Muscle layer of duodenum (tissue), 2 donors: ENCODE measurements around the gene ATP13A5.

Experiments
- H3K27ac ChIP-seq: one replicate; pipeline ENCODE4 v1.7.0; 2013; ENCODE audit warnings: mild to moderate bottlenecking, low read length
- H3K27me3 ChIP-seq: one replicate; pipeline ENCODE4 v1.7.0; 2013; ENCODE audit warnings: low read depth, mild to moderate bottlenecking, control low read depth, low read length
- H3K36me3 ChIP-seq, 2 donors: one replicate each; pipeline ENCODE4 v1.7.0; 2013; ENCODE audit warnings: low read length in 2 of 2, control low read depth in 1 of 2, mild to moderate bottlenecking in 1 of 2; ENCODE audit not compliant: insufficient read depth in 2 of 2, control insufficient read depth in 1 of 2
- H3K4me1 ChIP-seq, 2 donors: one replicate each; pipeline ENCODE4 v1.7.0; 2013; ENCODE audit warnings: low read length in 2 of 2, mild to moderate bottlenecking in 2 of 2, control low read depth in 1 of 2, moderate library complexity in 1 of 2; ENCODE audit not compliant: insufficient read depth in 2 of 2, control insufficient read depth in 1 of 2
- H3K4me3 ChIP-seq, 2 donors: one replicate each; pipeline ENCODE4 v1.7.0; 2013; ENCODE audit warnings: low read length in 2 of 2, low read depth in 1 of 2, mild to moderate bottlenecking in 1 of 2
- H3K9me3 ChIP-seq, 2 donors: one replicate each; pipeline ENCODE4 v1.7.0; 2013; ENCODE audit warnings: low read length in 2 of 2, control low read depth in 1 of 2, mild to moderate bottlenecking in 1 of 2; ENCODE audit not compliant: control insufficient read depth in 1 of 2
- donor health status: healthy.

Gene ATP13A5

GRCh38 chr3:193388361-193388760, 9.8 kb upstream of the ATP13A5 start:
- no peaks in the 10 kb centered on the region for H3K36me3 ChIP-seq
- H3K9me3 ChIP-seq = no peaks in the 10 kb centered on the region
- H3K4me3 ChIP-seq = no peak overlapping the region
- no peak overlapping the region for H3K27ac ChIP-seq
- H3K27me3 ChIP-seq = no peaks in the 10 kb centered on the region
- no peaks in the 10 kb centered on the region for H3K4me1 ChIP-seq

- no peaks in the 10 kb centered on the region for H3K4me1 ChIP-seq
- no peaks in the 10 kb centered on the region for H3K36me3 ChIP-seq
- H3K9me3 ChIP-seq = no peaks in the 10 kb centered on the region
- H3K4me3 ChIP-seq = no peak overlapping the region
- no peak overlapping the region for H3K27ac ChIP-seq
- no peaks in the 10 kb centered on the region for H3K27me3 ChIP-seq
Observed at GRCh38 chr3:193387596-193387995, 9.0 kb upstream of the ATP13A5 start.

- Histone ChIP-seq H3K9me3 (no peaks in the 10 kb centered on the region), H3K27ac (no peak overlapping the region), H3K4me1 (no peaks in the 10 kb centered on the region), H3K4me3 (no peak overlapping the region), H3K36me3 (no peaks in the 10 kb centered on the region), H3K27me3 (no peaks in the 10 kb centered on the region)
Observed at GRCh38 chr3:193377591-193377990, 962 bp downstream of the ATP13A5 start.

- Histone ChIP-seq H3K4me3 (no peak overlapping the region), H3K36me3 (no peaks in the 10 kb centered on the region), H3K27ac (no peak overlapping the region), H3K4me1 (no peaks in the 10 kb centered on the region), H3K9me3 (no peaks in the 10 kb centered on the region), H3K27me3 (no peaks in the 10 kb centered on the region)
Observed at GRCh38 chr3:193375614-193376013, 2.9 kb downstream of the ATP13A5 start.

GRCh38 chr3:193372783-193373182, 5.8 kb downstream of the ATP13A5 start:
- no peaks in the 10 kb centered on the region for H3K4me1 ChIP-seq
- H3K36me3 ChIP-seq = no peaks in the 10 kb centered on the region
- H3K27ac ChIP-seq = no peak overlapping the region
- H3K9me3 ChIP-seq = no peaks in the 10 kb centered on the region
- H3K4me3 ChIP-seq = no peak overlapping the region
- no peaks in the 10 kb centered on the region for H3K27me3 ChIP-seq

- H3K4me1 ChIP-seq = no peaks in the 10 kb centered on the region
- H3K27me3 ChIP-seq = no peaks in the 10 kb centered on the region
- H3K4me3 ChIP-seq = no peak overlapping the region
- no peaks in the 10 kb centered on the region for H3K36me3 ChIP-seq
- H3K27ac ChIP-seq = no peak overlapping the region
- H3K9me3 ChIP-seq = no peaks in the 10 kb centered on the region
Observed at GRCh38 chr3:193367868-193368267, 10.7 kb downstream of the ATP13A5 start.

GRCh38 chr3:193357291-193357690, 21.3 kb downstream of the ATP13A5 start:
- Histone ChIP-seq H3K27ac (no peak overlapping the region), H3K4me1 (no peaks in the 10 kb centered on the region), H3K27me3 (no peaks in the 10 kb centered on the region), H3K4me3 (no peak overlapping the region), H3K9me3 (no peaks in the 10 kb centered on the region), H3K36me3 (no peaks in the 10 kb centered on the region)

- Histone ChIP-seq H3K4me1 (no peaks in the 10 kb centered on the region), H3K36me3 (no peaks in the 10 kb centered on the region), H3K9me3 (no peaks in the 10 kb centered on the region), H3K27ac (no peak overlapping the region), H3K4me3 (no peak overlapping the region), H3K27me3 (no peaks in the 10 kb centered on the region)
Observed at GRCh38 chr3:193354423-193354822, 24.1 kb downstream of the ATP13A5 start.

GRCh38 chr3:193350744-193351143, 27.8 kb downstream of the ATP13A5 start:
- no peaks in the 10 kb centered on the region for H3K9me3 ChIP-seq
- H3K36me3 ChIP-seq = no peaks in the 10 kb centered on the region
- H3K27ac ChIP-seq = no peak overlapping the region
- no peak overlapping the region for H3K4me3 ChIP-seq
- no peaks in the 10 kb centered on the region for H3K4me1 ChIP-seq
- no peaks in the 10 kb centered on the region for H3K27me3 ChIP-seq

- Histone ChIP-seq H3K4me1 (no peaks in the 10 kb centered on the region), H3K36me3 (no peaks in the 10 kb centered on the region), H3K27me3 (no peaks in the 10 kb centered on the region), H3K4me3 (no peak overlapping the region), H3K27ac (no peak overlapping the region), H3K9me3 (no peaks in the 10 kb centered on the region)
Observed at GRCh38 chr3:193348686-193349085, 29.9 kb downstream of the ATP13A5 start.

- Histone ChIP-seq H3K27ac (no peak overlapping the region), H3K27me3 (no peaks in the 10 kb centered on the region), H3K9me3 (no peaks in the 10 kb centered on the region), H3K4me3 (no peak overlapping the region), H3K36me3 (no peaks in the 10 kb centered on the region), H3K4me1 (no peaks in the 10 kb centered on the region)
Observed at GRCh38 chr3:193347521-193348501, 30.7 kb downstream of the ATP13A5 start.

GRCh38 chr3:193346259-193346658, 32.3 kb downstream of the ATP13A5 start:
- no peak overlapping the region for H3K4me3 ChIP-seq
- H3K27ac ChIP-seq = no peak overlapping the region
- no peaks in the 10 kb centered on the region for H3K9me3 ChIP-seq
- H3K36me3 ChIP-seq = no peaks in the 10 kb centered on the region
- no peaks in the 10 kb centered on the region for H3K27me3 ChIP-seq
- H3K4me1 ChIP-seq = no peaks in the 10 kb centered on the region
